ENCODE data around the gene FUBP1. TPM values are rescaled to one million over a fixed set of nuclear protein-coding genes. Genes with fewer than 3 reads are reported as not detected.

Gene FUBP1
- total RNA-seq = 84.0 and 97.9 TPM in 2 replicates

GRCh38 chr1:77978969-77979876, at the start of gene FUBP1:
Gene FUBP1 (minus strand): TSS chr1:77979072. CDS start chr1:77979004, 68 bp downstream.

DNA sequence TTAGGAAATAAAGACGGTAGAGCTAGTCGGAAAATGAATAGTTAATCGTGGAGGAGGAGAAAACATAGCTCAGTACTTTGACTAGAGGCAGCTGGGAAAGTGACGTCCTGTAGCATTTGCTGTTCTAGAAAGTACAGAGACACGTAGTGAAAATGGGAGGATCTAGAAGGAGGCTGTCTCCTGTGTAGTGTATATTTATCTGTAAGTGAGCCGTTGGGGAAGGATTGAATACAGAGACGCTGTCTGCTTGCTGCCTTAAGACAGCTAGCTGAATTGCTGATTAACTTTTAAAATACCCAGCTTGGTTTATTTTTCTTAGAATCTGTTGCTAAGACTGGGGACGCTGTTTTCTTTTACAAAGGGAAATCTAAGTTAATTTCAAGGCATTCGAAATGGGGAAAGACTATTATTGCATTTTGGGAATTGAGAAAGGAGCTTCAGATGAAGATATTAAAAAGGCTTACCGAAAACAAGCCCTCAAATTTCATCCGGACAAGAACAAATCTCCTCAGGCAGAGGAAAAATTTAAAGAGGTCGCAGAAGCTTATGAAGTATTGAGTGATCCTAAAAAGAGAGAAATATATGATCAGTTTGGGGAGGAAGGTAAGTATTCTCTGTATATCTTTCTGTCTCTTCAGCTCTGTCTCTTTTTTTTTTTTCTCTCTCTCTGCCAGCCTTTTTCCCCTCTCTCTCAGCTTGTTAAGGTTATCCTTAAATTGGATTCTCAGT, 26.0 kb upstream of the FUBP1 start, which contains the start of gene DNAJB4:
Gene DNAJB4 (plus strand): TSS at position 221 of the 729 bp plus-strand sequence. CDS start 172 bp downstream, at position 393.

Other genes with a start within 250 kb of the FUBP1 start
- 53.6 and 87.1 TPM in 2 replicates for gene USP33, start 219.2 kb downstream of the FUBP1 start, total RNA-seq
- 19.6 and 20.3 TPM in 2 replicates for gene MIGA1, start 199.4 kb downstream of the FUBP1 start, total RNA-seq
- 10.4 and 13.0 TPM in 2 replicates for gene NEXN, start 90.4 kb downstream of the FUBP1 start, total RNA-seq
- gene DNAJB4, start 25.9 kb upstream of the FUBP1 start, total RNA-seq = 44.1 and 108 TPM in 2 replicates
- gene GIPC2, start 66.9 kb upstream of the FUBP1 start, total RNA-seq = 0.20 and 1.4 TPM in 2 replicates